Keratinocyte (primary cell): ENCODE measurements around the gene L3MBTL4. TPM values are rescaled to one million over a fixed set of nuclear protein-coding genes. Genes with fewer than 3 reads are reported as not detected.
A peak's percentile ranks its signal among the peaks of the same experiment; 100 is the strongest.

ENCODE experiments used
- DNase-seq: peaks from one replicate; pipeline ENCODE4 v3.0.0-alpha.2; 2011; ENCODE audit warnings: low read depth, missing footprints, low spot score
- FAIRE-seq: peaks from 2 replicates; lab custom pipeline; 2011; peaks lifted over from hg19 to GRCh38; lab: Jason Lieb, UNC
- H2AFZ ChIP-seq: 2 replicates; pipeline ENCODE4 v1.6.0; 2012; ENCODE audit warnings: low read length, control low read depth, inconsistent platforms; ENCODE audit not compliant: control insufficient read depth
- H3K27ac ChIP-seq: 2 replicates; pipeline ENCODE4 v1.5.1; 2011; ENCODE audit warnings: low read length; ENCODE audit not compliant: control insufficient read depth, insufficient read depth
- H3K27me3 ChIP-seq: 3 replicates; pipeline ENCODE4 v1.6.0; 2011; ENCODE audit warnings: low read length; ENCODE audit not compliant: control insufficient read depth, insufficient read depth; ENCODE audit errors: extremely low read depth
- H3K36me3 ChIP-seq, 2 experiments: 2 replicates in 1 of 2; 3 replicates in 1 of 2; pipeline ENCODE4 v1.5.1; 2011; ENCODE audit warnings: low read length in 2 of 2, mild to moderate bottlenecking in 1 of 2; ENCODE audit not compliant: control insufficient read depth in 2 of 2, insufficient read depth in 2 of 2; ENCODE audit errors: extremely low read depth in 1 of 2
- H3K4me1 ChIP-seq: 3 replicates; pipeline ENCODE4 v1.5.1; 2011; ENCODE audit warnings: low read length; ENCODE audit not compliant: control insufficient read depth, insufficient read depth; ENCODE audit errors: extremely low read depth
- H3K4me2 ChIP-seq: 3 replicates; pipeline ENCODE4 v1.6.0; 2011; ENCODE audit warnings: low read depth, low read length; ENCODE audit not compliant: control insufficient read depth, insufficient read depth; ENCODE audit errors: extremely low read depth
- H3K4me3 ChIP-seq, 3 experiments: fragments of 200-600 bp in 1 of 3; sonication (generic) in 1 of 3; 2 replicates in 2 of 3; 3 replicates in 1 of 3; pipeline ENCODE4 v1.5.1; 2011 to 2016; ENCODE audit warnings: low read length in 3 of 3, mild to moderate bottlenecking in 3 of 3, control low read depth in 2 of 3, inconsistent platforms in 1 of 3, low read depth in 1 of 3, mixed read lengths in 1 of 3, mixed run types in 1 of 3, moderate library complexity in 1 of 3; ENCODE audit not compliant: control insufficient read depth in 2 of 3, insufficient read depth in 2 of 3; ENCODE audit errors: extremely low read depth in 1 of 3
- H3K79me2 ChIP-seq: 2 replicates; pipeline ENCODE4 v1.6.0; 2012; ENCODE audit warnings: low read length; ENCODE audit not compliant: control insufficient read depth, insufficient read depth
- H3K9ac ChIP-seq: 3 replicates; pipeline ENCODE4 v1.6.0; 2011; ENCODE audit warnings: low read length; ENCODE audit not compliant: control insufficient read depth, insufficient read depth; ENCODE audit errors: extremely low read depth
- H3K9me1 ChIP-seq: 3 replicates; pipeline ENCODE4 v1.6.0; 2011; ENCODE audit warnings: low read length; ENCODE audit not compliant: control insufficient read depth, insufficient read depth; ENCODE audit errors: extremely low read depth
- H3K9me3 ChIP-seq: 2 replicates; pipeline ENCODE4 v1.5.1; 2012; ENCODE audit warnings: low read depth, low read length; ENCODE audit not compliant: control insufficient read depth
- H4K20me1 ChIP-seq: 3 replicates; pipeline ENCODE4 v1.6.0; 2011; ENCODE audit warnings: low read length; ENCODE audit not compliant: control insufficient read depth, insufficient read depth; ENCODE audit errors: extremely low read depth
- EZH2 ChIP-seq: IDR thresholded peaks from one replicate; pipeline ENCODE4 v1.6.1; 2012; ENCODE audit warnings: inconsistent platforms, mild to moderate bottlenecking, low read length, moderate library complexity
- dilution Hi-C: fragments of 300-500 bp; cut with MboI; formaldehyde crosslinking; loops from one replicate; pipeline ENCODE4 v1.7.0; 2020; ENCODE audit warnings: low sequenced_read_pairs; ENCODE audit not compliant: extremely low pct_ligation_motif_present
- polyA plus RNA-seq, 5 experiments: library from polyadenylated mRNA; depleted of rRNA in 3 of 5; stranded (reverse) in 3 of 5; stranded (forward) in 1 of 5; unstranded in 1 of 5; fragments of >200 nt; gene quantifications; 1 replicate in 1 of 5; 2 replicates in 3 of 5; 3 replicates in 1 of 5; pipeline versions ENCODE4 v1.2.1 to v1.2.3, GENCODE V29; 2011 to 2012; ENCODE audit warnings: missing spikeins in 2 of 5, low read depth in 1 of 5, low replicate concordance in 1 of 5
- TF ChIP-seq, protein P1 (sequence below), 3 experiments: IDR thresholded peaks in 1 of 3; conservative IDR thresholded peaks in 1 of 3; optimal IDR thresholded peaks in 1 of 3; 2 replicates in 2 of 3; 3 replicates in 1 of 3; pipeline versions ENCODE3 to v1.5.1; 2011; ENCODE audit warnings: low read length in 3 of 3, mild to moderate bottlenecking in 3 of 3, moderate library complexity in 2 of 3, control low read depth in 1 of 3, inconsistent platforms in 1 of 3; ENCODE audit not compliant: insufficient read depth in 2 of 3; ENCODE audit errors: extremely low read depth in 1 of 3

L3MBTL4 gene
- polyA plus RNA-seq, 1 donor (not counting 4 experiments of a cell fraction or from before 2014, with no cell fraction given): 0.17 TPM

- Histone ChIP-seq H3K4me2 (no peak overlapping the region), H2AFZ (no peak overlapping the region), H3K9me1 (no peaks in the 10 kb centered on the region), H4K20me1 (no peaks in the 10 kb centered on the region), H3K9ac (no peak overlapping the region), H3K27ac (no peak overlapping the region), H3K27me3 (peaks cover 18% of the 10 kb centered on the region), H3K4me3 (no peak overlapping the region), H3K36me3 (no peaks in the 10 kb centered on the region), H3K4me1 (peaks cover 8% of the 10 kb centered on the region), H3K9me3 (no peaks in the 10 kb centered on the region), H3K79me2 (no peaks in the 10 kb centered on the region)
- FAIRE-seq: no peak
- dilution Hi-C loops: no loop called here
- no peak for DNase-seq
- TF ChIP-seq, protein P1, sequence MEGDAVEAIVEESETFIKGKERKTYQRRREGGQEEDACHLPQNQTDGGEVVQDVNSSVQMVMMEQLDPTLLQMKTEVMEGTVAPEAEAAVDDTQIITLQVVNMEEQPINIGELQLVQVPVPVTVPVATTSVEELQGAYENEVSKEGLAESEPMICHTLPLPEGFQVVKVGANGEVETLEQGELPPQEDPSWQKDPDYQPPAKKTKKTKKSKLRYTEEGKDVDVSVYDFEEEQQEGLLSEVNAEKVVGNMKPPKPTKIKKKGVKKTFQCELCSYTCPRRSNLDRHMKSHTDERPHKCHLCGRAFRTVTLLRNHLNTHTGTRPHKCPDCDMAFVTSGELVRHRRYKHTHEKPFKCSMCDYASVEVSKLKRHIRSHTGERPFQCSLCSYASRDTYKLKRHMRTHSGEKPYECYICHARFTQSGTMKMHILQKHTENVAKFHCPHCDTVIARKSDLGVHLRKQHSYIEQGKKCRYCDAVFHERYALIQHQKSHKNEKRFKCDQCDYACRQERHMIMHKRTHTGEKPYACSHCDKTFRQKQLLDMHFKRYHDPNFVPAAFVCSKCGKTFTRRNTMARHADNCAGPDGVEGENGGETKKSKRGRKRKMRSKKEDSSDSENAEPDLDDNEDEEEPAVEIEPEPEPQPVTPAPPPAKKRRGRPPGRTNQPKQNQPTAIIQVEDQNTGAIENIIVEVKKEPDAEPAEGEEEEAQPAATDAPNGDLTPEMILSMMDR (optimal IDR thresholded peaks at IDR 0.05 in 1 of 3, IDR thresholded peaks at IDR 0.05 in 1 of 3, conservative IDR thresholded peaks at IDR 0.05 in 1 of 3; ENCODE audit: extremely low read depth in 1 of 3, insufficient read depth in 2 of 3, low read length in 3 of 3): no peak
- no peak for TF ChIP-seq EZH2
Measured at GRCh38 chr18:5977022-5977421, 437.7 kb downstream of the L3MBTL4 start.

GRCh38 chr18:5975111-5976002 lies 439.4 kb downstream of the L3MBTL4 start:
- no peak overlapping the region for H3K27ac ChIP-seq
- DNase-seq: no peak
- no peaks in the 10 kb centered on the region for H3K9me3 ChIP-seq
- no peak overlapping the region for H3K4me3 ChIP-seq
- H3K4me1 ChIP-seq: peaks cover 8% of the 10 kb centered on the region
- H3K27me3 ChIP-seq: peaks cover 23% of the 10 kb centered on the region
- H3K4me2 ChIP-seq: no peak overlapping the region
- no peak overlapping the region for H2AFZ ChIP-seq
- H3K36me3 ChIP-seq: no peaks in the 10 kb centered on the region
- H3K9ac ChIP-seq: no peak overlapping the region
- H3K9me1 ChIP-seq: no peaks in the 10 kb centered on the region
- peak; percentile 52 for FAIRE-seq
- TF ChIP-seq, protein P1 (optimal IDR thresholded peaks at IDR 0.05 in 1 of 3, IDR thresholded peaks at IDR 0.05 in 1 of 3, conservative IDR thresholded peaks at IDR 0.05 in 1 of 3; ENCODE audit: extremely low read depth in 1 of 3, insufficient read depth in 2 of 3, low read length in 3 of 3): peak in 1 of 3 experiments; percentile 22
- no peak for TF ChIP-seq EZH2
- no peaks in the 10 kb centered on the region for H4K20me1 ChIP-seq
- H3K79me2 ChIP-seq: no peaks in the 10 kb centered on the region
- dilution Hi-C loops: no loop called here
